ENCODE results near the gene ASIP.

ASIP gene

DNA sequence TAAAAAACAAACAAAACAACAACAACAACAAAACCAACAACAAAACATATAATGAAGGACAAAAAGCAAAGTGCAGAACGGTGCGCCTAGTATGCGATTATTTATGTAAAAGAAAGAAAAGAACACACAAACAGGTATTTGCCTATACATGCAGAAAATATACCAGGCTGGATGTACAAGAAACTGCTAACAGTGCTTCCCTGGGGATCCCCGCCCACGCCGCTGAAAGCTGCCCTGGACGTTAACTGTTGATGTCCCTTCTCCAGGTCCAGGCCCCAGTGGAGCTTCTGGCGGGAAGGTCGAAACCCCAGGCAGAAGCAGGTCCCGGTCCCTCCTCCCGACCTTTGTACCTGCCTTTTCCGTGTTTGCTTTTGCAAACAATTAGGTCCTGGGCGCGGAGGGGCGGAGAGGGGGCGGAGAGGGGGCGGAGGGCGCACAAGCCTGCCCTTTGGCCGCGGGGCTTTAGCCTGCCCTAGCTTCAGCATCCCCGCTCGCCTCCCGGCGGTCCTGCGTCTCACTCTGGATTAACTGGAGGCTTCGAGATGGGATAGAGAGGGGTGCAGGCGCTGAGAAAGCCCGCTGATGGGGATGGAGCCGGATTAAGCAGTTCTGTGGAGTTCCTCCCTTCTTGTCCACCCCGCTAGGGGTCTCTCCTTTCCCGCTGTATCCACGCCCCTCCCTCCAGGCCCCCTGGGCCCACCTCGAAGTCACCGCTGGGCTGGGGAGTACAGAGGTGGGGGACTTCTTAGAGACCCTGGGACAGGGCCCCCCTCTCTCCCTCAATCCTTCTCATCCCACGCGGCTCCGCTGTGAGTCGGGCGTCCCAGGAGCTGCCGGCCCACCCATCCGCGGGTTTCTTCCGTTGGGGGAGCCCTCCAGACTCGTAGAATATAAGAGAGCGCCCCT, 70.1 kb downstream of the ASIP start:
- DNase-seq (ENCODE audit: low spot score): no peak

- no peak for DNase-seq (ENCODE audit: low spot score)
Measured at GRCh38 chr20:34312024-34312460, 70.8 kb downstream of the ASIP start.

DNA sequence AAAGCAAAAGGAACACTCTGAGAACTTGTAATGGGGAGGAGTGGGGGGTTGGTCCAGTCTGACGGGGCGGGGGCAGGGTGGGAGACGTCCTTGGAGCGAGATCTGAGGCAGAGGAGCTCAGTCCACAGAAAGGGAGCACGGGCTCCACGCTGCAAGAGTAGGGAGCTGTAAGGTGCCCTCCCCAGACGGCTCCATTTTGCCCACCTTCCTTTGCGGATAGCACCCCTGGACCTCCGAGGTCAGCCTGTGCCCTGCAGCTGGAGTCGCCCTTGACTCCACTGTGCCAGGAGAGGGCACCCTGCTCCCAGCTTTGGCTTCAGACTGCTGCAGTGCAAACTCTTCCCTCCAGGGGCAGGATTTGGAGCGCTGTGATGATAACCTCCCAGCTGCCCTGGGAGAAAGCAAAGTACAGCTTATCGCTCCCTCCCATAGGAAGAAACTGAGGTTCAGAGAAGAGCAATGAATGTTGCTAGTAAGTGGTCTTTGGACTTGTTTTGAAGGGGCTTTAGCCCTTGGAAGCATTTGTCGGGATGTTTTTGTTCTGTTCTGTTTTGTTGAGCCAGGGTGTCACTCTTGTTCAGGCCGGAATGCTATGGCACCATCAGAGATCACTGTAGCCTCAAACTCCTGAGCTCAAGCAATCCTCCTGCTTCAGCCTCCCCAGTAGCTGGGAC, 71.5 kb downstream of the ASIP start:
- DNase-seq (ENCODE audit: low spot score): peak; percentile 96

- no peak for DNase-seq (ENCODE audit: low spot score)
Measured at GRCh38 chr20:34315236-34315635, 74.0 kb downstream of the ASIP start.

DNA sequence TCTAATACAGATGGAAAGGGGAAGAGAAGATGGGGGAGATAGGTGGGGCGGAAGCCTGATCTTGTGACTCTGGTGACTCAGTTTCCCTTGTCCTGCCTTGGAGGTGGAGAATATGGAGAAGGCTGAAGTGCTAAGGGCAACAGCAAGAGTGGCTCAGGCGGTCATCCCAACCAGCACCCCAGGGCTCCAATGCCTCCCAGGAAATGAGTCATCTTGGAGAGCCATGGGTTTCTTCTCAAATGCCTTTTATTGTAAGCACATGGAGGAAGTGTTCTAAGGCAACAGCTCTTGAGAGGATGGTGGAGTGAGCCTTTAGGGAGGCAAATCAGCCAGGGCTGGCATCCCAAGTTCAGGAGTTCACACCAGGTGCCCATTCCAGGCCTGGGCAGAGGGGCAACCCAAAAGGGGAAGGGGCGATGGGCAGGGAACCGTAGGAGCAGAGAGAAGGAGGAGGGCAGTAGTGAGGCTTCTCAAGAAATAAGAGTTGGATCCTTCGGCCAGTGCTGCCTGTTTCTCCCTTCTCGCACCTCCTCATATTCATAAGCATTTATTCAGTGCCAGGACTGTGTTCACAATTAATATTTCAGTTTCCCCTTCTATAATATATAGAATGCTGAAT, 75.1 kb downstream of the ASIP start:
- no peak for DNase-seq (ENCODE audit: low spot score)

Measured in pons (tissue), 1 donor.